ENCODE data around the gene KRT16.
"Not testable (repeated sequence)": the region's sequence is repeated elsewhere in the genome, so short reads cannot be mapped to it uniquely, and the experiment has no call there.

- not testable (repeated sequence) for TF ChIP-seq CTCF (IDR thresholded peaks at IDR 0.05; ENCODE audit: low read depth, low read length, poor library complexity, severe bottlenecking); EZH2phosphoT487 (IDR thresholded peaks at IDR 0.05; ENCODE audit: borderline replicate concordance, low read length)
Measured at GRCh38 chr17:41582061-41582968, 30.3 kb downstream of the KRT16 start.

Data from DOHH2 (cell line).